ENCODE results near the gene ACTL10. TPM values are rescaled to one million over a fixed set of nuclear protein-coding genes. Genes with fewer than 3 reads are reported as not detected.
"Not testable (repeated sequence)": the region's sequence is repeated elsewhere in the genome, so short reads cannot be mapped to it uniquely, and the experiment has no call there.

ACTL10 gene
- total RNA-seq, 1 experiment from 2014 or later: 0.85 TPM

DNA sequence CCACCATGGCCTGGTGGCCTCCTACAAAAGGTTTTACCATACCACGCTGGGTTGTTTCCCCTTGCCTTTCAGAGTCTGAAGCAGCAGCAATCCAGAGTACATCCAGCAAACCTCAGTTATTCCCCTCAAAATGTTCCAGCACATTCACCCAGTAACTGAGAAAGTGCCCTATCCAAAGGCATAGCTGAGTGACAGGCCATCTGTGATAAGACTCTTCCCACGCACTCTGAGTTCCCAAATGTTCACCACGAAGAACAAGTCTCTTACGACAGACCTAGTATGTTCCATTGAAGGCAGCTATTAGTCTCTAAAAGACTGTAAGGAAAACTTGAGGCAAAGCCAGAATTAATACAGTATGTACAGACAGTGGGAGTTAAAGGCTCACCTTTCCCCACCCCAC, 36.2 kb upstream of the ACTL10 start:
- no TSS peak for BruUV-seq (replicated peaks)
- Histone ChIP-seq H4K20me1 (ENCODE audit: insufficient read depth) (no peaks in the 10 kb centered on the region; the same call in 1 of the 2 replicates), H3K27me3 (ENCODE audit: insufficient read depth, low read depth) (no peaks in the 10 kb centered on the region), H2AFZ (no peak overlapping the region), H3F3A (ENCODE audit: insufficient read depth, low read depth) (no peaks in the 10 kb centered on the region), H3K36me3 (ENCODE audit: low read depth) (0 out of 2 replicates have a peak, but pooled peaks cover 6% of the 10 kb centered on the region), H3K4me1 (replicated peaks; ENCODE audit: insufficient read depth) (no peaks in the 10 kb centered on the region), H3K9me2 (ENCODE audit: insufficient read depth) (no peaks in the 10 kb centered on the region), H3K79me2 (ENCODE audit: low read depth) (no peaks in the 10 kb centered on the region), H3K27ac (no peak overlapping the region), H3K9me3 (ENCODE audit: insufficient read depth, low read depth) (no peaks in the 10 kb centered on the region), H3K4me3 (no peak overlapping the region), H3K4me2 (no peak overlapping the region)
- DNase-seq: no peak
- ChIA-PET CTCF (no interaction called here), POLR2A (ENCODE audit: unreplicated experiment) (no interaction called here)
- intact Hi-C loops (cut with micrococcal nuclease; ENCODE audit: unreplicated experiment): no loop called here
- TF ChIP-seq EZH2 (IDR thresholded peaks at IDR 0.05; ENCODE audit: low read depth): no peak
- TF ChIP-seq, protein P1, sequence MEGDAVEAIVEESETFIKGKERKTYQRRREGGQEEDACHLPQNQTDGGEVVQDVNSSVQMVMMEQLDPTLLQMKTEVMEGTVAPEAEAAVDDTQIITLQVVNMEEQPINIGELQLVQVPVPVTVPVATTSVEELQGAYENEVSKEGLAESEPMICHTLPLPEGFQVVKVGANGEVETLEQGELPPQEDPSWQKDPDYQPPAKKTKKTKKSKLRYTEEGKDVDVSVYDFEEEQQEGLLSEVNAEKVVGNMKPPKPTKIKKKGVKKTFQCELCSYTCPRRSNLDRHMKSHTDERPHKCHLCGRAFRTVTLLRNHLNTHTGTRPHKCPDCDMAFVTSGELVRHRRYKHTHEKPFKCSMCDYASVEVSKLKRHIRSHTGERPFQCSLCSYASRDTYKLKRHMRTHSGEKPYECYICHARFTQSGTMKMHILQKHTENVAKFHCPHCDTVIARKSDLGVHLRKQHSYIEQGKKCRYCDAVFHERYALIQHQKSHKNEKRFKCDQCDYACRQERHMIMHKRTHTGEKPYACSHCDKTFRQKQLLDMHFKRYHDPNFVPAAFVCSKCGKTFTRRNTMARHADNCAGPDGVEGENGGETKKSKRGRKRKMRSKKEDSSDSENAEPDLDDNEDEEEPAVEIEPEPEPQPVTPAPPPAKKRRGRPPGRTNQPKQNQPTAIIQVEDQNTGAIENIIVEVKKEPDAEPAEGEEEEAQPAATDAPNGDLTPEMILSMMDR (conservative IDR thresholded peaks at IDR 0.05): no peak

DNA sequence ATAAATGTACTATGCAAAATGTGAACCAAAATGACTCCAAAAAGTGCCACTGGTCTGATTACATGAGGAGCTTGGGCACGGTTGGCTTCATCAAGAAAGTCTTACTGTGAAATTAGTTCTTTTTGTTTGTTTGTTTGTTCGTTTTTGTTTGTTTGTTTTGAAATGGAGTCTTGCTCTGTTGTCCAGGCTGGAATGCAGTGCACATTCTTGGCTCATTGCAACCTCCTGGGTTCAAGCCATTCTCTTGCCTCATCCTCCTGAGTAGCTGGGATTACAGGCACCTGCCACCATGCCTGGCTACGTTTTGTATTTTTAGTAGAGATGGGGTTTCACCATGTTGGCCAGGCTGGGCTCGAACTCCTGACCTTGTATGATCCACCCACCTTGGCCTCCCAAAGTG, 34.8 kb upstream of the ACTL10 start:
- H3K9me2 ChIP-seq (ENCODE audit: insufficient read depth); intact Hi-C loops (cut with micrococcal nuclease; ENCODE audit: unreplicated experiment); H3K27ac ChIP-seq; H4K20me1 ChIP-seq (ENCODE audit: insufficient read depth); H3K27me3 ChIP-seq (ENCODE audit: insufficient read depth, low read depth); BruUV-seq (replicated peaks); CTCF ChIA-PET; H2AFZ ChIP-seq; H3F3A ChIP-seq (ENCODE audit: insufficient read depth, low read depth); H3K9me3 ChIP-seq (ENCODE audit: insufficient read depth, low read depth); H3K4me2 ChIP-seq; H3K4me3 ChIP-seq; H3K79me2 ChIP-seq (ENCODE audit: low read depth); H3K4me1 ChIP-seq (replicated peaks; ENCODE audit: insufficient read depth); DNase-seq: not testable (repeated sequence)
- H3K36me3 ChIP-seq (ENCODE audit: low read depth): peaks cover 10% of the 10 kb centered on the region; the same call in 1 of the 2 replicates
- POLR2A ChIA-PET (ENCODE audit: unreplicated experiment): interaction anchor here (0.6 kb wide), 1 partner anchor 187 kb away, joined by 3 read pairs; no protein-coding TSS in a partner anchor

DNA sequence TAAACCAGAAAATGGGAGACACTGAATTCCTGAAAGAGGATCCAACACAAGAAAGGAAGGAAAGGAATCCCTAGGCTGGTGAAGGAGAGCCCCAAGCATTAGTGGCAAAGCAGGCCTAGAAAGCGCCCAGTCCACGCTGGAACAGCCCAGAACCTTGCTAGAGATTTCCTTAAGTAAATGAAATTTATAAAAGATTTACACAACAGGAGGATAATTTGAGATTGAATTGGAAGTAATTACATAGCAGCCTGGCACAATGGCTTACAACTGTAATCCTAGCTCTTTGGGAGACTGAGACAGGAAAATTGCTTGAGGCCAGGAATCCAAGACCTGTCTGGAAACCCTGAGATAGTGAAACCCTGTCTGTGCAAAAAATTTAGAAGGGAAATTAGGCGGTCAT, 31.4 kb upstream of the ACTL10 start:
- H3K27ac ChIP-seq: no peak overlapping the region
- H3K27me3 ChIP-seq (ENCODE audit: insufficient read depth, low read depth): no peaks in the 10 kb centered on the region
- TF ChIP-seq EZH2 (IDR thresholded peaks at IDR 0.05; ENCODE audit: low read depth): no peak
- TF ChIP-seq, protein P1 (conservative IDR thresholded peaks at IDR 0.05): no peak
- H3K9me2 ChIP-seq (ENCODE audit: insufficient read depth): no peaks in the 10 kb centered on the region
- no peaks in the 10 kb centered on the region for H3K4me1 ChIP-seq (replicated peaks; ENCODE audit: insufficient read depth)
- ChIA-PET CTCF (no interaction called here), POLR2A (ENCODE audit: unreplicated experiment) (no interaction called here)
- H4K20me1 ChIP-seq (ENCODE audit: insufficient read depth): no peaks in the 10 kb centered on the region
- intact Hi-C loops (cut with micrococcal nuclease; ENCODE audit: unreplicated experiment): no loop called here
- DNase-seq: no peak
- no peaks in the 10 kb centered on the region for H3K9me3 ChIP-seq (ENCODE audit: insufficient read depth, low read depth)
- no peaks in the 10 kb centered on the region for H3K79me2 ChIP-seq (ENCODE audit: low read depth)
- H3K36me3 ChIP-seq (ENCODE audit: low read depth): peaks cover 10% of the 10 kb centered on the region; the same call in 1 of the 2 replicates
- H2AFZ ChIP-seq: no peak overlapping the region
- no peak overlapping the region for H3K4me3 ChIP-seq
- no peak overlapping the region for H3K4me2 ChIP-seq
- BruUV-seq (replicated peaks): no TSS peak
- no peaks in the 10 kb centered on the region for H3F3A ChIP-seq (ENCODE audit: insufficient read depth, low read depth)

DNA sequence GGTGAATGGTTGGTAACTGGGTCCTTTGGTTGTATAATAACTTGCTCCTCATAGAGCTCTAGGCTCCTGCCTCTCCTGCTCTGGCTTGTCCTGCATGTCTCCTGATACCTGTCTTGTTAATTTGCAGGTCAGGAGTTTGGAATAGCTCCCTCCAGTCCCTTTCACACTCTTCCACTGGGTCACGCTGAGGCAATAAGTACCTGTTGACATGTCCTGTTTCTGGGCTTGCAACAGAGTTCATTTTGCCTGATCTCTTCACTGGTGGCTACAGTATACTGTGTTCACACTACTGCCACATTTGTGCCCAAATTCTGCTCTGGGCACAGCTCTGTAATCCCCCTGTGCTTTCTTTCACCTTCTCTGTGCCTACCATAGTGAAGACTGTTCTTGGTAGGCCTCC, 30.0 kb upstream of the ACTL10 start:
- H3K27ac ChIP-seq: no peak overlapping the region
- intact Hi-C loops (cut with micrococcal nuclease; ENCODE audit: unreplicated experiment): no loop called here
- no peaks in the 10 kb centered on the region for H3K9me2 ChIP-seq (ENCODE audit: insufficient read depth)
- ChIA-PET POLR2A (ENCODE audit: unreplicated experiment) (interaction anchor here (0.6 kb wide), 1 partner anchor 133 kb away, joined by 9 read pairs; no protein-coding TSS in a partner anchor), CTCF (no interaction called here)
- BruUV-seq (replicated peaks): no TSS peak
- no peak overlapping the region for H2AFZ ChIP-seq
- DNase-seq: no peak
- H3K36me3 ChIP-seq (ENCODE audit: low read depth): peaks cover 10% of the 10 kb centered on the region; the same call in 1 of the 2 replicates
- no peaks in the 10 kb centered on the region for H3K4me1 ChIP-seq (replicated peaks; ENCODE audit: insufficient read depth)
- no peaks in the 10 kb centered on the region for H3K79me2 ChIP-seq (ENCODE audit: low read depth)
- H3F3A ChIP-seq (ENCODE audit: insufficient read depth, low read depth): no peaks in the 10 kb centered on the region
- no peaks in the 10 kb centered on the region for H3K27me3 ChIP-seq (ENCODE audit: insufficient read depth, low read depth)
- H4K20me1 ChIP-seq (ENCODE audit: insufficient read depth): no peaks in the 10 kb centered on the region
- no peaks in the 10 kb centered on the region for H3K9me3 ChIP-seq (ENCODE audit: insufficient read depth, low read depth)
- TF ChIP-seq, protein P1 (conservative IDR thresholded peaks at IDR 0.05): no peak
- TF ChIP-seq EZH2 (IDR thresholded peaks at IDR 0.05; ENCODE audit: low read depth): no peak
- no peak overlapping the region for H3K4me2 ChIP-seq
- no peak overlapping the region for H3K4me3 ChIP-seq
